Neuronal stem cell (in vitro differentiated cells): ENCODE measurements around the gene SDHAF1.

Source experiments
- DNase-seq: peaks from one replicate; pipeline ENCODE4 v3.0.0-alpha.2; 2013; ENCODE audit warnings: low spot score
- H2AFZ ChIP-seq: one replicate; pipeline ENCODE4 v1.6.1; 2013; ENCODE audit warnings: mild to moderate bottlenecking, low read length, inconsistent platforms
- H2AK5ac ChIP-seq: 2 replicates; pipeline ENCODE4 v1.6.1; 2013; ENCODE audit warnings: low read depth, mild to moderate bottlenecking, inconsistent platforms, low read length, moderate library complexity, mixed read lengths
- H2BK120ac ChIP-seq: 2 replicates; pipeline ENCODE4 v1.6.1; 2013; ENCODE audit warnings: low read depth, mild to moderate bottlenecking, inconsistent platforms, low read length, moderate library complexity, mixed read lengths
- H2BK12ac ChIP-seq: one replicate; pipeline ENCODE4 v1.6.1; 2013; ENCODE audit warnings: low read length, inconsistent platforms
- H2BK15ac ChIP-seq: 2 replicates; pipeline ENCODE4 v1.6.1; 2013; ENCODE audit warnings: mild to moderate bottlenecking, low read length, inconsistent platforms, mixed read lengths
- H2BK5ac ChIP-seq: one replicate; pipeline ENCODE4 v1.6.1; 2013; ENCODE audit warnings: inconsistent platforms, mild to moderate bottlenecking, low read length, moderate library complexity
- H3K14ac ChIP-seq: one replicate; pipeline ENCODE4 v1.6.1; 2013; ENCODE audit warnings: low read length, inconsistent platforms
- H3K18ac ChIP-seq: 2 replicates; pipeline ENCODE4 v1.6.1; 2013; ENCODE audit warnings: low read length, inconsistent platforms
- H3K23ac ChIP-seq: 2 replicates; pipeline ENCODE4 v1.6.1; 2013; ENCODE audit warnings: low read depth, mild to moderate bottlenecking, mixed read lengths, low read length, inconsistent platforms; ENCODE audit not compliant: poor library complexity
- H3K27ac ChIP-seq: replicated peaks from 3 replicates; pipeline ENCODE4 v1.5.1; 2013; ENCODE audit warnings: low read length, inconsistent platforms
- H3K27me3 ChIP-seq, 3 experiments: 2 replicates each; pipeline ENCODE4 v1.6.1; 2013; ENCODE audit warnings: low read length in 3 of 3, mild to moderate bottlenecking in 2 of 3, inconsistent platforms in 1 of 3, low read depth in 1 of 3, mixed read lengths in 1 of 3, moderate library complexity in 1 of 3; ENCODE audit not compliant: control insufficient read depth in 3 of 3, insufficient read depth in 3 of 3
- H3K36me3 ChIP-seq, 2 donors: replicated peaks in 1 of 2; 2 replicates each; pipeline ENCODE4 v1.6.1; 2013; ENCODE audit warnings: low read length in 2 of 2; ENCODE audit not compliant: control insufficient read depth in 2 of 2, insufficient read depth in 2 of 2
- H3K4ac ChIP-seq: 2 replicates; pipeline ENCODE4 v1.6.1; 2013; ENCODE audit warnings: inconsistent platforms, mild to moderate bottlenecking, low read length, moderate library complexity
- H3K4me1 ChIP-seq, 2 donors: 1 replicate in 1 of 2; 2 replicates in 1 of 2; pipeline ENCODE4 v1.6.1; 2013; ENCODE audit warnings: low read length in 2 of 2, low read depth in 1 of 2; ENCODE audit not compliant: control insufficient read depth in 2 of 2, insufficient read depth in 1 of 2
- H3K4me2 ChIP-seq: one replicate; pipeline ENCODE4 v1.6.1; 2013; ENCODE audit warnings: mild to moderate bottlenecking, low read length, inconsistent platforms; ENCODE audit not compliant: insufficient read depth, poor library complexity, severe bottlenecking
- H3K4me3 ChIP-seq, 2 donors: 2 replicates each; pipeline ENCODE4 v1.5.1; 2013; ENCODE audit warnings: low read length in 2 of 2, mild to moderate bottlenecking in 2 of 2, inconsistent platforms in 1 of 2, moderate library complexity in 1 of 2
- H3K79me1 ChIP-seq: one replicate; pipeline ENCODE4 v1.6.1; 2013; ENCODE audit warnings: low read depth, mild to moderate bottlenecking, inconsistent platforms, low read length, moderate library complexity
- H3K9ac ChIP-seq: one replicate; pipeline ENCODE4 v1.6.1; 2013; ENCODE audit warnings: mild to moderate bottlenecking, low read depth, low read length, inconsistent platforms; ENCODE audit not compliant: poor library complexity
- H3K9me3 ChIP-seq, 2 donors: replicated peaks in 1 of 2; 2 replicates each; pipeline versions ENCODE3 to v1.6.1; 2013; ENCODE audit warnings: low read length in 2 of 2, mild to moderate bottlenecking in 2 of 2, inconsistent platforms in 1 of 2, low read depth in 1 of 2, mixed read lengths in 1 of 2, moderate library complexity in 1 of 2; ENCODE audit not compliant: control insufficient read depth in 2 of 2, insufficient read depth in 1 of 2
- H4K8ac ChIP-seq: one replicate; pipeline ENCODE4 v1.6.1; 2013; ENCODE audit warnings: low read depth, mild to moderate bottlenecking, inconsistent platforms, low read length, moderate library complexity
- H4K91ac ChIP-seq: one replicate; pipeline ENCODE4 v1.6.1; 2013; ENCODE audit warnings: low read length, low read depth, mild to moderate bottlenecking, inconsistent platforms; ENCODE audit not compliant: poor library complexity
- WGBS, 2 donors: extraction: QIAGEN DNeasy Blood & Tissue Kit; methylation state at CpG; one replicate each; pipeline ENCODE4 v1.1.7; 2013; ENCODE audit warnings: missing lambda C conversion rate in 2 of 2, mixed read lengths in 1 of 2; ENCODE audit not compliant: insufficient read length in 2 of 2, insufficient replicate concordance in 1 of 2; ENCODE audit errors: extremely low coverage in 2 of 2; 5-methylcytosine and 5-hydroxymethylcytosine counted together

The SDHAF1 gene

DNA sequence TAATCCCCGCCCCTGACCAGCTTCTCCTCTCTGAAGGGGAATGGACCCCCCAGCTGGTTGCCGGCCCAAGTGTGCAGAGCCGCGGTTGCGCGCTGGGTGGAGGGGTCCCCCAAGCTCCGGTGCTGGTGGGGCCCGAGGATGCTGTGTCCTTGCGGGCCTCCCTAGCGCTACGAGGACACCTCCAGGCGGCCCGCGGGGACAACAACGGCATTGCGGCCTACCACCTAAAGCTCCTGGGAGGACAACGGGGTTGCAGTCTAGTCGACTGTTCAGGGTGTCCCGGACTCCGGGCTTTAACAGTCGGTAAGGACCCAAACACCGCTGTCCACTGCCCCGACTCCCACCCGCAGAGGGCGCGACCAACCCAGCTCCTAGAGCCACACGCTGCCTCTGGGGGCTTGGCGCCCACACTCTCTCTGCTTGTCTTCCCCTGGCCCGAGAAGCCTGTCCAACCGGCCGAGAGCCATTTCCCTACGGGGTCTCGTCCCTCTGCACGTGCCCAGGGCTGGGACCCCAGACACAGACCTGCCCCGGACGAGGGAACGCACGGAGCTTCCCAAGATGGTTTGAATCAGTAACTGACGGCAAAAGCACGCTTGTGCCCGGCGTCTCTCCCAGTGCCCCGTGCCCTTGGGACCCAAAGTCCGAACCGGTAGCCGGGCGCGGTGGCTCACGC, 927 bp upstream of the SDHAF1 start:
- Histone ChIP-seq H3K27ac (no peak overlapping the region), H2BK12ac (peak overlapping the region; percentile 97), H4K8ac (peak overlapping the region; percentile 72), H3K14ac (no peak overlapping the region), H3K79me1 (peaks cover 5% of the 10 kb centered on the region), H3K9ac (no peak overlapping the region), H3K9me3 (no peaks in the 10 kb centered on the region), H2AFZ (no peak overlapping the region), H3K23ac (peak overlapping the region; percentile 73), H2BK5ac (no peak overlapping the region), H3K18ac (peak overlapping the region; percentile 87), H3K36me3 (peaks cover 4 to 13% of the 10 kb centered on the region in 2 donors), H3K27me3 (peaks cover 0 to 10% (median 4%) of the 10 kb centered on the region in 3 experiments), H4K91ac (peak overlapping the region; percentile 64), H2BK15ac (peak overlapping the region; percentile 83), H3K4me2 (no peak overlapping the region), H2AK5ac (peak overlapping the region; percentile 76), H3K4ac (no peak overlapping the region), H3K4me1 (peaks cover 6 to 12% of the 10 kb centered on the region in 2 donors), H2BK120ac (no peak overlapping the region), H3K4me3 (no peak overlapping the region)
- no CpG with 5 or more reads among the region's 49 CpGs for WGBS, 2 donors
- no peak for DNase-seq

DNA sequence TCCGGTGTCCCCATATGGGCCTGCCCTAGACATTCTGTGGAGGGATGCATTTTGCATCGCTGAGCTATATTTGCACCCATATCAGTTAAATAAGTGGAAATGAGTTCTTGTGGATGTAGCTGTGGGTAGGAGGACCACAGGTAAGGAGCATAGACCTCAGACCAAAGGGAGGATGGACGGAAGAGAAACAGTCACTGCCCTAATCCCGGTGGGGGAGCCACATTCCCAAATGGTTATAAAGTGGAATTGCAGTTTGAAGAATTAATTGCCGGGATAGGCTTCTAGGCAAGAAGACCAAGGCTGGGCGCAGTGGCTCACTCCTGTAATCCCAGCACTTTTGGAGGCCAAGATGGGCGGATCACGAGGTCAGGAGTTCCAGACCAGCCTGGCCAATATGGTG, 1.8 kb downstream of the SDHAF1 start:
- Histone ChIP-seq H3K4me3 (peak overlapping the region in 1 of 2 donors; percentile 5), H4K8ac (no peak overlapping the region), H2BK15ac (no peak overlapping the region), H3K4ac (no peak overlapping the region), H2BK12ac (no peak overlapping the region), H3K4me1 (peaks cover 6 to 12% of the 10 kb centered on the region in 2 donors), H2BK120ac (no peak overlapping the region), H3K14ac (no peak overlapping the region), H3K36me3 (peaks cover 6 to 23% of the 10 kb centered on the region in 2 donors), H3K9ac (no peak overlapping the region), H3K18ac (no peak overlapping the region), H3K4me2 (no peak overlapping the region), H2AFZ (no peak overlapping the region), H3K79me1 (peaks cover 10% of the 10 kb centered on the region), H3K23ac (no peak overlapping the region), H2BK5ac (peak overlapping the region; percentile 32), H3K9me3 (no peaks in the 10 kb centered on the region), H3K27ac (no peak overlapping the region), H2AK5ac (no peak overlapping the region), H4K91ac (no peak overlapping the region), H3K27me3 (peaks cover 0 to 2% (median 0%) of the 10 kb centered on the region in 3 experiments)
- no CpG with 5 or more reads among the region's 8 CpGs for WGBS, 2 donors
- no peak for DNase-seq

DNA sequence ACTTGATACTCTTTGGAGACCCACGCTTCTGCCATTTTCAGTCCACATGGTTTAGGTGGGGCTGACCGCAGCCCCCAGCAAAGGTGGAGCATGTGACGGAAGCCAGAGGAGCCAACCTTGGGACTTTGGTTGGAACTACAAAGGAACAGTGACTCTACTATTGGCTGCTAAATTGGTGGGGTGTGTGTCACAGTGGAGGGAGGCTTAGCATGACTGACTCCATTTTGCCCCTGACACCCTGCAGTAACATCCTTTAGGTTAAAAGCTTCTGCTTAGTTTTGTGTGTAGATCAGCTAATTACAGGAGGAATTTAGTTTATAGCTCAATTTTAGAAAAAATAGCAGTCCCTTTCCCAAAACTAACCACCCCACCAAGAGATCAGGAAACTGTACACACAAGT, 6.6 kb downstream of the SDHAF1 start:
- H4K8ac ChIP-seq, result no peak overlapping the region
- no peak overlapping the region for H4K91ac ChIP-seq
- no peak for DNase-seq
- H3K18ac ChIP-seq, result no peak overlapping the region
- no peak overlapping the region for H2AFZ ChIP-seq
- no peak overlapping the region for H2BK15ac ChIP-seq
- H2BK5ac ChIP-seq, result no peak overlapping the region
- H3K27ac ChIP-seq, result no peak overlapping the region
- no peak overlapping the region for H3K4me2 ChIP-seq
- WGBS, 2 donors, result no CpG with 5 or more reads among the region's 3 CpGs
- H2BK12ac ChIP-seq, result no peak overlapping the region
- H3K9me3 ChIP-seq, result no peaks in the 10 kb centered on the region
- no peaks in the 10 kb centered on the region for H3K4me1 ChIP-seq
- H3K14ac ChIP-seq, result no peak overlapping the region
- no peak overlapping the region for H3K4me3 ChIP-seq
- peaks cover 10 to 23% of the 10 kb centered on the region in 2 donors for H3K36me3 ChIP-seq
- H3K23ac ChIP-seq, result no peak overlapping the region
- H2AK5ac ChIP-seq, result no peak overlapping the region
- H2BK120ac ChIP-seq, result no peak overlapping the region
- no peak overlapping the region for H3K4ac ChIP-seq
- peaks cover 0 to 2% (median 0%) of the 10 kb centered on the region in 3 experiments for H3K27me3 ChIP-seq
- H3K9ac ChIP-seq, result no peak overlapping the region
- H3K79me1 ChIP-seq, result peaks cover 12% of the 10 kb centered on the region

DNA sequence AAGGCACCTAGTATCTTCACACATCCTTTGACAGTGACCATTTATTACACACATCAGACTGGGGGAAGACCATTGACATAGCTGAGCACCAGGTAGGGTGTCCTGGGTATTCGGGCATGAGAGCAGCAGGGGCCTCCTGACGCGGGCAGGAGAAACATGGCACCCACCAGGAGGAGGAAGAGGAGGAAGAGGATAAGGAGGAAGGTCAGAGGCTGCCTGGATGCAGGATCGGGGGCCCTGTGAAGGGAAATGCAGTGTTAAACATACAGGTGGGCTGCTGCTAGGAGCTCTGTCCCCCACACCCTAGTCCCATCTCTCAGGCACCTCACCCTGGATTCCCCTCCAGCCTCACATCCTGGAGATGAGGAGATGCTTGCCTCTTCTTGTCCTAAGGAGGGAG, 8.3 kb downstream of the SDHAF1 start:
- Histone ChIP-seq H2AK5ac (no peak overlapping the region), H2BK120ac (no peak overlapping the region), H4K91ac (peak overlapping the region; percentile 53), H2BK12ac (peak overlapping the region; percentile 10), H2BK15ac (no peak overlapping the region), H3K18ac (no peak overlapping the region), H3K23ac (peak overlapping the region; percentile 65), H3K4me2 (no peak overlapping the region), H3K4me3 (no peak overlapping the region), H2AFZ (no peak overlapping the region), H3K79me1 (peaks cover 11% of the 10 kb centered on the region), H3K27ac (no peak overlapping the region), H3K27me3 (peaks cover 0 to 2% (median 0%) of the 10 kb centered on the region in 3 experiments), H4K8ac (no peak overlapping the region), H3K14ac (no peak overlapping the region), H3K4me1 (no peaks in the 10 kb centered on the region), H3K9ac (no peak overlapping the region), H3K9me3 (no peaks in the 10 kb centered on the region), H2BK5ac (no peak overlapping the region), H3K4ac (no peak overlapping the region), H3K36me3 (peaks cover 8 to 16% of the 10 kb centered on the region in 2 donors)
- no peak for DNase-seq
- no CpG with 5 or more reads among the region's 4 CpGs for WGBS, 2 donors
